Peyer's patch (tissue), 4 donors: ENCODE results near the gene PAK1.

Experiments
- CTCF ChIP-seq, 6 experiments: fragments of 450-650 bp in 4 of 6; fragments of 200-600 bp in 2 of 6; sonication (generic) in 1 of 6; IDR thresholded peaks; one replicate each; pipeline ENCODE4 v1.5.1; 2017 to 2019; ENCODE audit warnings: antibody characterized with exemption in 6 of 6, mild to moderate bottlenecking in 3 of 6, moderate library complexity in 1 of 6
- POLR2A ChIP-seq, 2 donors: fragments of 450-650 bp; IDR thresholded peaks; one replicate each; pipeline ENCODE4 v1.5.1; 2017; ENCODE audit warnings: antibody characterized with exemption in 2 of 2, mild to moderate bottlenecking in 2 of 2, moderate library complexity in 2 of 2

GRCh38 chr11:77510851-77511250, 37.0 kb upstream of the PAK1 start:
- TF ChIP-seq CTCF (IDR thresholded peaks at IDR 0.05): no peak
- TF ChIP-seq POLR2A (IDR thresholded peaks at IDR 0.05): no peak
